Stomach (tissue), 9 donors: Measurements from ENCODE around the gene HDAC9. TPM values are rescaled to one million over a fixed set of nuclear protein-coding genes. Genes with fewer than 3 reads are reported as not detected.

Experiments used
- DNase-seq, 2 donors: peaks; one replicate each; pipeline versions ENCODE4 v3.0.0 to v3.0.0-alpha.2; 2013 to 2019
- H3K27ac ChIP-seq, 5 donors: fragments of 200-600 bp in 4 of 5; sonication (generic) in 4 of 5; one replicate each; pipeline ENCODE4 v1.5.1; 2013 to 2019; ENCODE audit warnings: mild to moderate bottlenecking in 1 of 5, moderate library complexity in 1 of 5
- H3K27me3 ChIP-seq, 3 donors: fragments of 200-600 bp; sonication (generic); one replicate each; pipeline ENCODE4 v1.5.1; 2017 to 2019; ENCODE audit warnings: mixed run types in 1 of 3
- H3K36me3 ChIP-seq, 4 donors: fragments of 200-600 bp; sonication (generic); 1 replicate in 3 of 4; 2 replicates in 1 of 4; pipeline ENCODE4 v1.5.1; 2016 to 2019
- H3K4me1 ChIP-seq, 4 donors: fragments of 200-600 bp; sonication (generic); one replicate each; pipeline ENCODE4 v1.5.1; 2016 to 2019
- H3K4me3 ChIP-seq, 4 donors: fragments of 200-600 bp; sonication (generic) in 3 of 4; one replicate each; pipeline ENCODE4 v1.5.1; 2016 to 2019; ENCODE audit warnings: mild to moderate bottlenecking in 1 of 4
- H3K9me3 ChIP-seq, 4 donors: fragments of 200-600 bp; sonication (generic); one replicate each; pipeline ENCODE4 v1.5.1; 2016 to 2019
- EP300 ChIP-seq: sonication (generic); formaldehyde crosslinking; IDR thresholded peaks from one replicate; pipeline ENCODE4 v1.6.1; 2017; ENCODE audit warnings: antibody characterized with exemption
- POLR2A ChIP-seq, 4 donors: fragments of 450-650 bp; IDR thresholded peaks; one replicate each; pipeline ENCODE4 v1.6.1; 2016; ENCODE audit warnings: antibody characterized with exemption in 4 of 4, control low read depth in 2 of 4, mild to moderate bottlenecking in 1 of 4, moderate library complexity in 1 of 4
- POLR2AphosphoS5 ChIP-seq, 3 donors: sonication (generic); formaldehyde crosslinking; IDR thresholded peaks; one replicate each; pipeline ENCODE4 v1.6.1; 2016; ENCODE audit warnings: antibody characterized with exemption in 3 of 3
- WGBS, 5 donors: extraction: QIAGEN DNeasy Blood & Tissue Kit in 3 of 5; methylation state at CpG; one replicate each; pipeline versions ENCODE4 v1.1.5 to v1.1.7; 2013 to 2018; 5-methylcytosine and 5-hydroxymethylcytosine counted together
- intact Hi-C: fragments of 100-400 bp; cut with DNase I; formaldehyde crosslinking; loops from one replicate; pipeline ENCODE4 v1.15.1; 2023; ENCODE audit warnings: low total_unique reads
- polyA plus RNA-seq, 3 donors: library from polyadenylated mRNA; stranded (reverse); fragments of 200-250 nt; gene quantifications; one replicate each; pipeline ENCODE4 v1.2.3, GENCODE V29; 2013
- total RNA-seq, 5 donors: library from RNA; depleted of rRNA; stranded (reverse); fragments of >200 nt; gene quantifications; one replicate each; pipeline versions ENCODE4 v1.1.0 to v1.2.3, GENCODE V29; 2014 to 2016
- TF ChIP-seq, protein P1 (sequence below), 7 experiments: fragments of 450-650 bp in 4 of 7; fragments of 200-600 bp in 3 of 7; sonication (generic) in 3 of 7; IDR thresholded peaks; one replicate each; pipeline ENCODE4 v1.5.1; 2016 to 2019; ENCODE audit warnings: antibody characterized with exemption in 7 of 7, control low read depth in 2 of 7, mild to moderate bottlenecking in 1 of 7
- donor health status: healthy with polysubstance abuse.
- donor health status: Bipolar disorder and iron deficiency.
- donor health status: healthy.

The HDAC9 gene
- total and polyA plus RNA-seq, 8 donors = 1.4 to 60.0 (median 9.8) TPM

DNA sequence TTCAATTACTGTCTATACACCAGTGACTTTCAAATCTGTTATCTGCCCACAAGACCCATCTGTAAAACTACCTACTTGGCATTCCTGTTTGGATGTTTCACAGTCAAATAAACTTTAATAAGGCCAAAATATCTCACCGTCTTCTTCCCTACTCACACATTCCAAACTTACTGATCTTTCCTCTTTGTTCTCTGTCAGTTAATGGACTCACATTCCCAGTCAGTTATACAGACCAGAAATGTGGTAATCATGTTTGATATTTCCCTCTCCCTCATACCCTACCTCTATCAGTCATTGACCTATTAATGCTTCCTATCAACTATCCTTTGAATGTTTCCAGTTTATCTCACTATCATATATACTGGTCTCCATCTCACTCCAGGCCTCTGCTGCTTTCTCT is 28.5 kb upstream of the HDAC9 start:
- no peak for DNase-seq
- H3K4me3 ChIP-seq = no peak overlapping the region
- no peaks in the 10 kb centered on the region for H3K36me3 ChIP-seq
- no peak overlapping the region for H3K27ac ChIP-seq
- no peaks in the 10 kb centered on the region for H3K27me3 ChIP-seq
- H3K9me3 ChIP-seq = no peaks in the 10 kb centered on the region
- WGBS, 5 donors = 86 to 98% (median 95%) methylated on average over 1 of the region's 1 CpG
- intact Hi-C loops = no loop called here
- no peaks in the 10 kb centered on the region for H3K4me1 ChIP-seq
- no peak for TF ChIP-seq EP300
- TF ChIP-seq, protein P1, sequence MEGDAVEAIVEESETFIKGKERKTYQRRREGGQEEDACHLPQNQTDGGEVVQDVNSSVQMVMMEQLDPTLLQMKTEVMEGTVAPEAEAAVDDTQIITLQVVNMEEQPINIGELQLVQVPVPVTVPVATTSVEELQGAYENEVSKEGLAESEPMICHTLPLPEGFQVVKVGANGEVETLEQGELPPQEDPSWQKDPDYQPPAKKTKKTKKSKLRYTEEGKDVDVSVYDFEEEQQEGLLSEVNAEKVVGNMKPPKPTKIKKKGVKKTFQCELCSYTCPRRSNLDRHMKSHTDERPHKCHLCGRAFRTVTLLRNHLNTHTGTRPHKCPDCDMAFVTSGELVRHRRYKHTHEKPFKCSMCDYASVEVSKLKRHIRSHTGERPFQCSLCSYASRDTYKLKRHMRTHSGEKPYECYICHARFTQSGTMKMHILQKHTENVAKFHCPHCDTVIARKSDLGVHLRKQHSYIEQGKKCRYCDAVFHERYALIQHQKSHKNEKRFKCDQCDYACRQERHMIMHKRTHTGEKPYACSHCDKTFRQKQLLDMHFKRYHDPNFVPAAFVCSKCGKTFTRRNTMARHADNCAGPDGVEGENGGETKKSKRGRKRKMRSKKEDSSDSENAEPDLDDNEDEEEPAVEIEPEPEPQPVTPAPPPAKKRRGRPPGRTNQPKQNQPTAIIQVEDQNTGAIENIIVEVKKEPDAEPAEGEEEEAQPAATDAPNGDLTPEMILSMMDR (IDR thresholded peaks at IDR 0.05) = no peak

DNA sequence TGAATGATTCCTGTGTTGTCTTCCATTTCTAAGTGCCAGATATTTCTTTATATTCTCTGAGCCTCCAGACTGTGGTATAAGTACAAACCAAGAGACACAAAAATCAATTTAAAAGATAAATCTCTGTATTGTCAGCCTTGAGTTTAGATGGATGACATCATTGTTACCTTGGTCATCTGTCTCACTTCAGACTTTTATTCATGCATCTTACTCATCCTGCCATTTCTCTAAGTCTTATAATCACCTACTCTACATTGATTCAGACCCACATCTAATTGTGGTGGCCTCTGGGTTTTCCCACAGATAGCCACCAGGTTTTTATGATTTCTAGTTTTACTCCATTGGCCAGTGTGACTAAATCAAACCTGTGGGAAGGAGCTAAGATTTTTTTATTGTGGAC is 26.8 kb upstream of the HDAC9 start:
- Histone ChIP-seq H3K27me3 (no peaks in the 10 kb centered on the region), H3K4me1 (no peaks in the 10 kb centered on the region), H3K4me3 (no peak overlapping the region), H3K36me3 (no peaks in the 10 kb centered on the region), H3K27ac (no peak overlapping the region), H3K9me3 (no peaks in the 10 kb centered on the region)
- no peak for DNase-seq
- intact Hi-C loops = no loop called here
- TF ChIP-seq, protein P1 (IDR thresholded peaks at IDR 0.05) = no peak
- no peak for TF ChIP-seq EP300
- TF ChIP-seq POLR2AphosphoS5 (IDR thresholded peaks at IDR 0.05) = no peak
- no peak for TF ChIP-seq POLR2A (IDR thresholded peaks at IDR 0.05)

DNA sequence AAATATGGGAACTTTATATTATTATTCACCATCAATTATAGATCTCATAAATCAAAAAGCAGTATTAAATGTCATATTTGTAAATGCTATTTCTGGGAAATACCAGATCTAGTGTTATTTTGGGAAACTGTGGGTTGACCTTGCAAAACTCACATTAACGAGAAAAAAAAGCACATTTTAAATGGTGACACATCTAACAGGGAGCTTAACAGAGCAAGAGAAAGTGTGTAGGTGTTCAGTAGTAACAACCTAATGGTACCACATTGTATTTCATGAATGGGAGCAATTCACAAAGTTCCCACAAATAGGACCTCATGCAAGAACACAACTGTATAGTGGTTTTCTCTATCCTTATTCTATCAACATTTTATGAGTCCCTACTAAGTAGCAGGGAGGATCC is 26.2 kb upstream of the HDAC9 start:
- H3K9me3 ChIP-seq = no peaks in the 10 kb centered on the region
- 42 to 90% (median 73%) methylated on average over 1 of the region's 1 CpG for WGBS, 5 donors

DNA sequence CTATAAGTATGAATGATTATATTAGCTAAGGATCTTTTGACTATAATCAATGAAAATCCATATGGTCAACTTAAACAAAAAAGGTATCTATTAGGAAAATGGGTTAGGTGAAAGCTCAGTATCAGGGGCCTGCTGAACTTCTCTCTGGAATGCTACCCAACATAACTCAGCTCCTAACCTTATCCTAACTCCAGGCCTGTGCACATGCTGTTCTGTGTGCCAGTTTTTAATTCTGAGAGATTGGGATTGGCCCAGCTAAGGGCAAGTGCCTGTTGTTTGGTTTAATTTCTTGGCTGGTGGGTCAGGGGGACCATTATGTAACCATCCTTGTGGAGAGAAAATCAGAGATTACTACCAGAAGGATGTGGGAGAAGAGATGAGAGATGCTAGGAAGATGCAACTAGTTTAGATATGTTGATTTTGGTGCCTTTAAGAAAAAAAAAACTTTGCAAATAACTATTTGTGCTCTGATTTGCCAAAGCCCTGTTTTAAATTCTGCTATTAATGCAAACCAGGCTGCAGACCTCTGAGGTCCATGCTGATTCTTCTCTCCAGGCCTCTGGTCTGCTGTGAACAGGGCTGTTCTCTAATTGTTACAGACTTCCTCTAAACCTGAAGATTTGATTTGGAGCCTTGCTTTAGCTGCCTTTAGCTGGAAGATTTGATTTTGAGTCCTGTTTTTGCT is 23.9 kb upstream of the HDAC9 start:
- DNase-seq = no peak
- intact Hi-C loops = no loop called here
- Histone ChIP-seq H3K27me3 (no peaks in the 10 kb centered on the region), H3K4me3 (no peak overlapping the region), H3K4me1 (peaks cover 0 to 8% (median 0%) of the 10 kb centered on the region in 4 donors), H3K27ac (no peak overlapping the region), H3K9me3 (no peaks in the 10 kb centered on the region), H3K36me3 (no peaks in the 10 kb centered on the region)
- TF ChIP-seq POLR2AphosphoS5 (IDR thresholded peaks at IDR 0.05) = no peak
- TF ChIP-seq, protein P1 (IDR thresholded peaks at IDR 0.05) = no peak
- no peak for TF ChIP-seq EP300
- no peak for TF ChIP-seq POLR2A (IDR thresholded peaks at IDR 0.05)

More for the DNA sequence above, 26.2 kb upstream of the HDAC9 start:
- H3K27ac ChIP-seq = no peak overlapping the region
- TF ChIP-seq EP300 (no peak), POLR2A (IDR thresholded peaks at IDR 0.05) (no peak), POLR2AphosphoS5 (IDR thresholded peaks at IDR 0.05) (no peak)
- TF ChIP-seq, protein P1 (IDR thresholded peaks at IDR 0.05) = no peak
- H3K4me3 ChIP-seq = no peak overlapping the region
- intact Hi-C loops = no loop called here
- H3K36me3 ChIP-seq = no peaks in the 10 kb centered on the region
- no peak for DNase-seq
- no peaks in the 10 kb centered on the region for H3K4me1 ChIP-seq
- H3K27me3 ChIP-seq = no peaks in the 10 kb centered on the region
